RWPE1 (cell line): Measurements from ENCODE around the gene TMEM119.

Source experiments
- CTCF ChIA-PET: fragments of 350-600 bp; sonication (Branson Sonifier 250); formaldehyde crosslinking; extraction: SDS; loops from one replicate; lab custom pipeline; 2021; lab: Yijun Ruan, JAX
- POLR2A ChIA-PET: fragments of 400-600 bp; formaldehyde crosslinking; extraction: SDS; loops from one replicate; lab custom pipeline; 2020; ENCODE audit warnings: antibody characterized with exemption; ENCODE audit not compliant: low non-redundant PET; lab: Yijun Ruan, JAX
- DNase-seq: peaks from one replicate; pipeline ENCODE4 v3.0.0; 2012; ENCODE audit warnings: low spot score
- H3K27ac ChIP-seq: fragments of 450-650 bp; 2 replicates; pipeline ENCODE4 v1.5.1; 2017
- TF ChIP-seq, protein P1 (sequence below): fragments of 450-650 bp; conservative IDR thresholded peaks from 2 replicates; pipeline ENCODE4 v1.5.1; 2017; ENCODE audit warnings: low read depth, mild to moderate bottlenecking

TMEM119 gene

GRCh38 chr12:108600702-108601007 is 2.8 kb upstream of the TMEM119 start:
- TF ChIP-seq, protein P1, sequence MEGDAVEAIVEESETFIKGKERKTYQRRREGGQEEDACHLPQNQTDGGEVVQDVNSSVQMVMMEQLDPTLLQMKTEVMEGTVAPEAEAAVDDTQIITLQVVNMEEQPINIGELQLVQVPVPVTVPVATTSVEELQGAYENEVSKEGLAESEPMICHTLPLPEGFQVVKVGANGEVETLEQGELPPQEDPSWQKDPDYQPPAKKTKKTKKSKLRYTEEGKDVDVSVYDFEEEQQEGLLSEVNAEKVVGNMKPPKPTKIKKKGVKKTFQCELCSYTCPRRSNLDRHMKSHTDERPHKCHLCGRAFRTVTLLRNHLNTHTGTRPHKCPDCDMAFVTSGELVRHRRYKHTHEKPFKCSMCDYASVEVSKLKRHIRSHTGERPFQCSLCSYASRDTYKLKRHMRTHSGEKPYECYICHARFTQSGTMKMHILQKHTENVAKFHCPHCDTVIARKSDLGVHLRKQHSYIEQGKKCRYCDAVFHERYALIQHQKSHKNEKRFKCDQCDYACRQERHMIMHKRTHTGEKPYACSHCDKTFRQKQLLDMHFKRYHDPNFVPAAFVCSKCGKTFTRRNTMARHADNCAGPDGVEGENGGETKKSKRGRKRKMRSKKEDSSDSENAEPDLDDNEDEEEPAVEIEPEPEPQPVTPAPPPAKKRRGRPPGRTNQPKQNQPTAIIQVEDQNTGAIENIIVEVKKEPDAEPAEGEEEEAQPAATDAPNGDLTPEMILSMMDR = no peak
- no peak for DNase-seq
- CTCF ChIA-PET = interaction anchor here (0.7 to 1.6 kb wide), 2 partner anchors 17 to 136 kb away, joined by 4 to 5 read pairs; no protein-coding TSS in a partner anchor
- H3K27ac ChIP-seq = no peak overlapping the region
- POLR2A ChIA-PET = no interaction called here

DNA sequence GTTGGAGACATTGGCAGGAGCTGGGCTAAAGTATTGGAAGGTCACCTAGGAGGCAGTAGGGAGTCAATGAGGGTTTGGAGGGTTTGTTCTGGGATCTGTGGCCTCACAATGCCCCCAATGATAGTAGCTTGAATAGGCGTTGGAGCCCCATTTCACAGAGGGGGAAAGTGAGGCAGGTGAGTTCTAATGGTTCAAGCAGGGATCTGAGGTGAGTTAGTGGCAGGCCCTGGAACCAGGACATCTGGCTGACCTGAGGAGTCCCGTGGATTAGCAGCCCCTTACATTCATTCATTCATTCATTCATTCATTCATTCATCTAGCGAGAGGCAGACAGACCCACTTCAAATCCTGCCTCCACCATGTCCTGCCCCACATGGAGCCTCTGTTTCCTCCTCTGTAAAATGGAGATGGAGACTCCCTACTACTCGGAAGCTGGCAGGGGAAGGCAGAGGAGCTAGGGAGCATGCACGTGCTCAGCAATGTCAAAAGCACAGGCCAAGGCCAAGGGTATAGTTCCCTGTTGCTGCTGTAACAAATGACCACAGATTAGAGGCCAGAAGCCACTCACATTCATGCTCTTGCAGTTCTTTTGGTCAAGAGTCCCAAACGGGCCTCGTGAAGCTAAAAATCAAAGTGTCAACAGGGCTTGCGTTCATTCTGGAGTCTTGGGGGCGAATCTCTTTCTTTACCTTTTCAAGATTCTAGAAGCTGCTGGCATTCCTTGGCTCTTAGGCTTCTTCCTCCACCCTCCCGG is 2.2 kb upstream of the TMEM119 start:
- ChIA-PET POLR2A (no interaction called here), CTCF (interaction anchor here (0.7 to 1.6 kb wide), 2 partner anchors 18 to 135 kb away, joined by 4 to 5 read pairs; no protein-coding TSS in a partner anchor)
- TF ChIP-seq, protein P1 = no peak
- no peak for DNase-seq
- no peak overlapping the region for H3K27ac ChIP-seq

- DNase-seq = no peak
- TF ChIP-seq, protein P1 = no peak
- no peak overlapping the region for H3K27ac ChIP-seq
- POLR2A ChIA-PET = no interaction called here
- CTCF ChIA-PET = interaction anchor here (1.6 kb wide), 1 partner anchor 18 kb away, joined by 5 read pairs; no protein-coding TSS in a partner anchor
These were observed 1.7 kb upstream of the TMEM119 start for GRCh38 chr12:108599541-108599940.

GRCh38 chr12:108598553-108599250 is 818 bp upstream of the TMEM119 start:
- ChIA-PET CTCF (interaction anchor here (0.6 kb wide), 1 partner anchor 200 kb away, joined by 5 read pairs; no protein-coding TSS in a partner anchor), POLR2A (no interaction called here)
- DNase-seq = no peak
- TF ChIP-seq, protein P1 = no peak
- no peak overlapping the region for H3K27ac ChIP-seq

- DNase-seq = no peak
- no peak overlapping the region for H3K27ac ChIP-seq
- ChIA-PET CTCF (no interaction called here), POLR2A (no interaction called here)
- TF ChIP-seq, protein P1 = no peak
These were observed 878 bp downstream of the TMEM119 start for GRCh38 chr12:108596854-108597558.
